Hindlimb muscle (tissue), 1 donor: ENCODE measurements around the gene TMED10. TPM values are rescaled to one million over a fixed set of nuclear protein-coding genes. Genes with fewer than 3 reads are reported as not detected.
A peak's percentile ranks its signal among the peaks of the same experiment; 100 is the strongest.
"Not testable (repeated sequence)": the region's sequence is repeated elsewhere in the genome, so short reads cannot be mapped to it uniquely, and the experiment has no call there.

Experiments
- DNase-seq: peaks from one replicate; pipeline ENCODE4 v3.0.0-alpha.2; 2013
- polyA plus RNA-seq: library from polyadenylated mRNA; unstranded; fragments of 120-200 nt; gene quantifications from one replicate; pipeline ENCODE4 v1.2.1, GENCODE V29; 2013; ENCODE audit not compliant: insufficient read length

Gene TMED10
- polyA plus RNA-seq, 1 donor = 117 TPM

GRCh38 chr14:75190023-75190422 is 13.6 kb upstream of the TMED10 start:
- DNase-seq = no peak

GRCh38 chr14:75188520-75189268 is 12.3 kb upstream of the TMED10 start:
- peak; percentile 42 for DNase-seq

GRCh38 chr14:75188086-75188485 is 11.7 kb upstream of the TMED10 start:
- DNase-seq = no peak

- DNase-seq = no peak
Measured at GRCh38 chr14:75186953-75187352, 10.5 kb upstream of the TMED10 start.

- no peak for DNase-seq
Measured at GRCh38 chr14:75185251-75186040, 9.0 kb upstream of the TMED10 start.

GRCh38 chr14:75184492-75184891 is 8.1 kb upstream of the TMED10 start:
- DNase-seq = no peak

- DNase-seq = no peak
Measured at GRCh38 chr14:75184039-75184438, 7.6 kb upstream of the TMED10 start.

GRCh38 chr14:75183225-75183624 is 6.8 kb upstream of the TMED10 start:
- DNase-seq = no peak

- no peak for DNase-seq
Measured at GRCh38 chr14:75182821-75183220, 6.4 kb upstream of the TMED10 start.

GRCh38 chr14:75182163-75182562 is 5.8 kb upstream of the TMED10 start:
- not testable (repeated sequence) for DNase-seq

- DNase-seq = no peak
Measured at GRCh38 chr14:75181293-75182062, 5.1 kb upstream of the TMED10 start.

- peak; percentile 8 for DNase-seq
Measured at GRCh38 chr14:75175677-75176141, 703 bp downstream of the TMED10 start.

GRCh38 chr14:75174066-75174465 is 2.3 kb downstream of the TMED10 start:
- no peak for DNase-seq

GRCh38 chr14:75170772-75171171 is 5.6 kb downstream of the TMED10 start:
- no peak for DNase-seq

GRCh38 chr14:75168586-75169335 is 7.7 kb downstream of the TMED10 start:
- DNase-seq = no peak

GRCh38 chr14:75167325-75167724 is 9.1 kb downstream of the TMED10 start:
- DNase-seq = no peak

GRCh38 chr14:75165586-75166391 is 10.6 kb downstream of the TMED10 start:
- DNase-seq = peak; percentile 15

GRCh38 chr14:75164809-75165208 is 11.6 kb downstream of the TMED10 start:
- no peak for DNase-seq

GRCh38 chr14:75163677-75164076 is 12.7 kb downstream of the TMED10 start:
- no peak for DNase-seq

- no peak for DNase-seq
Measured at GRCh38 chr14:75162631-75163030, 13.8 kb downstream of the TMED10 start.

GRCh38 chr14:75158843-75159614 is 17.4 kb downstream of the TMED10 start:
- no peak for DNase-seq
